HepG2 (cell line): Measurements from ENCODE around the gene ELL. TPM values are rescaled to one million over a fixed set of nuclear protein-coding genes. Genes with fewer than 3 reads are reported as not detected.
A peak's percentile ranks its signal among the peaks of the same experiment; 100 is the strongest.

Experiments
- AGO1 ChIP-seq: fragments of 200-400 bp; formaldehyde crosslinking; IDR thresholded peaks from 2 replicates; pipeline ENCODE4 v1.6.1; 2017; ENCODE audit warnings: mild to moderate bottlenecking, low read depth, low read length, moderate library complexity; ENCODE audit not compliant: poor library complexity, severe bottlenecking
- BRCA1 ChIP-seq: sonication (generic); formaldehyde crosslinking; IDR thresholded peaks from 2 replicates; pipeline ENCODE4 v1.4.0; 2020; ENCODE audit warnings: missing genetic modification reagents
- BRD4 ChIP-seq: sonication (generic); formaldehyde crosslinking; IDR thresholded peaks from 2 replicates; pipeline ENCODE4 v1.4.0; 2020; ENCODE audit warnings: missing genetic modification reagents
- IRX3 ChIP-seq: sonication (generic); formaldehyde crosslinking; IDR thresholded peaks from 2 replicates; pipeline ENCODE4 v1.8.1; 2023; ENCODE audit warnings: mild to moderate bottlenecking, low read depth, missing genetic modification reagents, borderline replicate concordance
- KAT7 ChIP-seq: IDR thresholded peaks from 2 replicates; pipeline ENCODE4 v1.6.1; 2018; ENCODE audit warnings: borderline replicate concordance, missing compliant biosample characterization
- MEF2D ChIP-seq: sonication (generic); formaldehyde crosslinking; IDR thresholded peaks from 2 replicates; pipeline ENCODE4 v1.5.1; 2020; ENCODE audit warnings: mild to moderate bottlenecking, missing genetic modification reagents
- NFYC ChIP-seq: IDR thresholded peaks from 2 replicates; pipeline ENCODE4 v1.6.1; 2016; ENCODE audit warnings: missing genetic modification reagents, missing compliant biosample characterization
- POLR2A ChIP-seq, 2 experiments: IDR thresholded peaks; 2 replicates each; pipeline ENCODE4 v1.6.1; 2011; ENCODE audit warnings: low read depth in 2 of 2, low read length in 2 of 2, mild to moderate bottlenecking in 1 of 2, moderate library complexity in 1 of 2; ENCODE audit not compliant: insufficient read depth in 1 of 2
- RBFOX2 ChIP-seq: fragments of 200-400 bp; formaldehyde crosslinking; IDR thresholded peaks from 2 replicates; pipeline ENCODE4 v1.6.1; 2017; ENCODE audit warnings: low read depth, mild to moderate bottlenecking, low read length
- RFX1 ChIP-seq: fragments of 450-650 bp; IDR thresholded peaks from 2 replicates; pipeline ENCODE4 v1.6.1; 2017
- SALL1 ChIP-seq: sonication (generic); formaldehyde crosslinking; IDR thresholded peaks from 2 replicates; pipeline ENCODE4 v1.8.0; 2022; ENCODE audit warnings: mild to moderate bottlenecking, missing genetic modification reagents
- SOX5 ChIP-seq: IDR thresholded peaks from 2 replicates; pipeline ENCODE4 v1.6.1; 2016; ENCODE audit warnings: borderline replicate concordance
- TBX2 ChIP-seq: sonication (generic); formaldehyde crosslinking; IDR thresholded peaks from 2 replicates; pipeline ENCODE4 v1.5.0; 2020; ENCODE audit warnings: missing genetic modification reagents, mild to moderate bottlenecking, borderline replicate concordance
- ZNF501 ChIP-seq: sonication (generic); formaldehyde crosslinking; IDR thresholded peaks from 2 replicates; pipeline ENCODE4 v1.5.1; 2020; ENCODE audit warnings: mild to moderate bottlenecking, moderate library complexity, missing genetic modification reagents
- ZNF577 ChIP-seq: sonication (generic); formaldehyde crosslinking; IDR thresholded peaks from 2 replicates; pipeline ENCODE4 v1.4.0; 2020; ENCODE audit warnings: mild to moderate bottlenecking, low read depth, missing genetic modification reagents, borderline replicate concordance
- ZSCAN25 ChIP-seq: sonication (generic); formaldehyde crosslinking; IDR thresholded peaks from 2 replicates; pipeline ENCODE4 v1.8.0; 2022; ENCODE audit warnings: mild to moderate bottlenecking, missing genetic modification reagents
- polyA plus RNA-seq, 8 experiments: library from polyadenylated mRNA; depleted of rRNA in 3 of 8; stranded (reverse) in 7 of 8; unstranded in 1 of 8; fragments of >200 nt; fragmentation: Illumina TruSeq in 4 of 8; extraction: Trizol in 4 of 8; gene quantifications; 2 replicates each; pipeline versions ENCODE4 v1.2.1 to v1.2.3, GENCODE V29; 2011 to 2016; ENCODE audit warnings: low read depth in 4 of 8, missing spikeins in 1 of 8, mixed read lengths in 1 of 8; ENCODE audit not compliant: insufficient read depth in 1 of 8
- total RNA-seq, 5 experiments: library from RNA; depleted of rRNA; stranded (reverse); fragments of >200 nt; fragmentation: Illumina TruSeq; extraction: Trizol; gene quantifications; 2 replicates each; pipeline ENCODE4 v1.2.3, GENCODE V29; 2016; ENCODE audit warnings: low read depth in 1 of 5
- TF ChIP-seq, protein P1 (sequence below): sonication (generic); formaldehyde crosslinking; IDR thresholded peaks from 2 replicates; pipeline ENCODE4 v1.4.0; 2020; ENCODE audit warnings: mild to moderate bottlenecking, missing genetic modification reagents
- TF ChIP-seq, protein P2 (sequence below): sonication (generic); formaldehyde crosslinking; conservative IDR thresholded peaks from 2 replicates; pipeline ENCODE4 v1.8.0; 2022; ENCODE audit warnings: mild to moderate bottlenecking, moderate library complexity, missing genetic modification reagents
- TF ChIP-seq, protein P3 (sequence below): IDR thresholded peaks from 2 replicates; pipeline ENCODE4 v1.6.1; 2012; ENCODE audit warnings: low read depth, low read length, improper control_type of control experiment

The ELL gene
- total and polyA plus RNA-seq, 2 of the 13 experiments (the other 11 are each of a cell fraction or from before 2014, with no cell fraction given) = 3.7 to 5.4 TPM

DNA sequence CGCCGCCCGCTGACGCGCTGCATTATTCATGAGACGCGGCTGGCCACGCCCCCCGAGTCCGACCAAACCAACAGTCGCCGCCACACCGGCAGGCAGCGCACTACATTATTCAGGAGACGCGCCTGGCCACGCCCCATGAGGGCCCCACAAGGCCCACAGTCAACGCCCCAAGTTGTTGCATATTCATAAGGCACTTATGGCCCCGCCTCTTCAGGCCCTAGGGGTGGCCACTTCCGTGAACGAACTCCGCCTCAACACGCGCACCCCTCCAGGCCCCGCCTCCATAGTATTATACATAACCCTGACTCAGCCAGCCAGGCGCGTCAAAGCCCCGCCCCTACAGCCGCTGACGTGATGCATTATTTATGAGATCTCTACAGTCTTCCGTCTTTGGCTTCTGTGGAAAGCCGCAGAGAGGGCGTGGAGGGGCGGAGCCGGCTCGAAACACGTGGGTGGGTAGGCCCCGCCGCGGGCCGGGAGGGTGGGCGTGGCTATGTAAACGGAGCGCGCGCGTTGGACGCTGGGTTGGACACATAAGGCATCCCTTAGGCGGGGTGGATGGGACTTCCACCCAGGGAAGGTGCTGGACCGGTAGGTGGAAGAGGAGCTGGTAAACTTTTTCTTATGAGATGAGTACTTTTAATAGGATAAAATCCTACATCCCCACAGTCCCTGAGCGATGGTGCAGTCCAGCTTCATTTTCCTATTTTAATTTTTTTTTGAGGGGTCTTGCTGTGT is 423 bp upstream of the ELL start (continued):
- TF ChIP-seq, protein P1, sequence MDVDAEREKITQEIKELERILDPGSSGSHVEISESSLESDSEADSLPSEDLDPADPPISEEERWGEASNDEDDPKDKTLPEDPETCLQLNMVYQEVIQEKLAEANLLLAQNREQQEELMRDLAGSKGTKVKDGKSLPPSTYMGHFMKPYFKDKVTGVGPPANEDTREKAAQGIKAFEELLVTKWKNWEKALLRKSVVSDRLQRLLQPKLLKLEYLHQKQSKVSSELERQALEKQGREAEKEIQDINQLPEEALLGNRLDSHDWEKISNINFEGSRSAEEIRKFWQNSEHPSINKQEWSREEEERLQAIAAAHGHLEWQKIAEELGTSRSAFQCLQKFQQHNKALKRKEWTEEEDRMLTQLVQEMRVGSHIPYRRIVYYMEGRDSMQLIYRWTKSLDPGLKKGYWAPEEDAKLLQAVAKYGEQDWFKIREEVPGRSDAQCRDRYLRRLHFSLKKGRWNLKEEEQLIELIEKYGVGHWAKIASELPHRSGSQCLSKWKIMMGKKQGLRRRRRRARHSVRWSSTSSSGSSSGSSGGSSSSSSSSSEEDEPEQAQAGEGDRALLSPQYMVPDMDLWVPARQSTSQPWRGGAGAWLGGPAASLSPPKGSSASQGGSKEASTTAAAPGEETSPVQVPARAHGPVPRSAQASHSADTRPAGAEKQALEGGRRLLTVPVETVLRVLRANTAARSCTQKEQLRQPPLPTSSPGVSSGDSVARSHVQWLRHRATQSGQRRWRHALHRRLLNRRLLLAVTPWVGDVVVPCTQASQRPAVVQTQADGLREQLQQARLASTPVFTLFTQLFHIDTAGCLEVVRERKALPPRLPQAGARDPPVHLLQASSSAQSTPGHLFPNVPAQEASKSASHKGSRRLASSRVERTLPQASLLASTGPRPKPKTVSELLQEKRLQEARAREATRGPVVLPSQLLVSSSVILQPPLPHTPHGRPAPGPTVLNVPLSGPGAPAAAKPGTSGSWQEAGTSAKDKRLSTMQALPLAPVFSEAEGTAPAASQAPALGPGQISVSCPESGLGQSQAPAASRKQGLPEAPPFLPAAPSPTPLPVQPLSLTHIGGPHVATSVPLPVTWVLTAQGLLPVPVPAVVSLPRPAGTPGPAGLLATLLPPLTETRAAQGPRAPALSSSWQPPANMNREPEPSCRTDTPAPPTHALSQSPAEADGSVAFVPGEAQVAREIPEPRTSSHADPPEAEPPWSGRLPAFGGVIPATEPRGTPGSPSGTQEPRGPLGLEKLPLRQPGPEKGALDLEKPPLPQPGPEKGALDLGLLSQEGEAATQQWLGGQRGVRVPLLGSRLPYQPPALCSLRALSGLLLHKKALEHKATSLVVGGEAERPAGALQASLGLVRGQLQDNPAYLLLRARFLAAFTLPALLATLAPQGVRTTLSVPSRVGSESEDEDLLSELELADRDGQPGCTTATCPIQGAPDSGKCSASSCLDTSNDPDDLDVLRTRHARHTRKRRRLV = peak; percentile 100
- TF ChIP-seq BRCA1 (CRISPR knock-in tag) (0 out of 2 replicates have a peak, but pooled peaks have one; percentile 16), KAT7 (CRISPR knock-in tag) (no peak), TBX2 (CRISPR knock-in tag) (peak; percentile 31; the same call in 1 of the 2 replicates), SALL1 (CRISPR knock-in tag) (no peak; the same call in 1 of the 2 replicates), NFYC (CRISPR knock-in tag) (no peak; the same call in 1 of the 2 replicates), RBFOX2 (0 out of 2 replicates have a peak, but pooled peaks have one; percentile 5), BRD4 (CRISPR knock-in tag) (no peak), MEF2D (no peak), ZNF577 (CRISPR knock-in tag) (no peak), IRX3 (CRISPR knock-in tag) (no peak), ZSCAN25 (CRISPR knock-in tag) (no peak), SOX5 (no peak), RFX1 (no peak), AGO1 (peak; percentile 53), POLR2A (IDR thresholded peaks at IDR 0.05; ENCODE audit: insufficient read depth in 1 of 2, low read depth in 2 of 2, low read length in 2 of 2) (peak; percentile 61 to 64; a peak in 3 of 4 replicates), ZNF501 (CRISPR knock-in tag) (peak; percentile 35; the same call in 1 of the 2 replicates)
- TF ChIP-seq, protein P2, sequence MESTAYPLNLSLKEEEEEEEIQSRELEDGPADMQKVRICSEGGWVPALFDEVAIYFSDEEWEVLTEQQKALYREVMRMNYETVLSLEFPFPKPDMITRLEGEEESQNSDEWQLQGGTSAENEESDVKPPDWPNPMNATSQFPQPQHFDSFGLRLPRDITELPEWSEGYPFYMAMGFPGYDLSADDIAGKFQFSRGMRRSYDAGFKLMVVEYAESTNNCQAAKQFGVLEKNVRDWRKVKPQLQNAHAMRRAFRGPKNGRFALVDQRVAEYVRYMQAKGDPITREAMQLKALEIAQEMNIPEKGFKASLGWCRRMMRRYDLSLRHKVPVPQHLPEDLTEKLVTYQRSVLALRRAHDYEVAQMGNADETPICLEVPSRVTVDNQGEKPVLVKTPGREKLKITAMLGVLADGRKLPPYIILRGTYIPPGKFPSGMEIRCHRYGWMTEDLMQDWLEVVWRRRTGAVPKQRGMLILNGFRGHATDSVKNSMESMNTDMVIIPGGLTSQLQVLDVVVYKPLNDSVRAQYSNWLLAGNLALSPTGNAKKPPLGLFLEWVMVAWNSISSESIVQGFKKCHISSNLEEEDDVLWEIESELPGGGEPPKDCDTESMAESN (CRISPR knock-in tag) = peak; percentile 76
- TF ChIP-seq, protein P3, sequence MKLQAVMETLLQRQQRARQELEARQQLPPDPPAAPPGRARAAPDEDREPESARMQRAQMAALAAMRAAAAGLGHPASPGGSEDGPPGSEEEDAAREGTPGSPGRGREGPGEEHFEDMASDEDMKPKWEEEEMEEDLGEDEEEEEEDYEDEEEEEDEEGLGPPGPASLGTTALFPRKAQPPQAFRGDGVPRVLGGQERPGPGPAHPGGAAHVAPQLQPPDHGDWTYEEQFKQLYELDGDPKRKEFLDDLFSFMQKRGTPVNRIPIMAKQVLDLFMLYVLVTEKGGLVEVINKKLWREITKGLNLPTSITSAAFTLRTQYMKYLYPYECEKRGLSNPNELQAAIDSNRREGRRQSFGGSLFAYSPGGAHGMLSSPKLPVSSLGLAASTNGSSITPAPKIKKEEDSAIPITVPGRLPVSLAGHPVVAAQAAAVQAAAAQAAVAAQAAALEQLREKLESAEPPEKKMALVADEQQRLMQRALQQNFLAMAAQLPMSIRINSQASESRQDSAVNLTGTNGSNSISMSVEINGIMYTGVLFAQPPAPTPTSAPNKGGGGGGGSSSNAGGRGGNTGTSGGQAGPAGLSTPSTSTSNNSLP = 0 out of 2 replicates have a peak, but pooled peaks have one; percentile 3
